GM15510 (cell line): ENCODE measurements around the gene PTTG2.

Experiments
- POLR2A ChIP-seq: IDR thresholded peaks from 3 replicates; pipeline ENCODE4 v1.6.1; 2011; ENCODE audit warnings: borderline replicate concordance; ENCODE audit not compliant: insufficient read length; ENCODE audit errors: extremely low read depth

Gene PTTG2

DNA sequence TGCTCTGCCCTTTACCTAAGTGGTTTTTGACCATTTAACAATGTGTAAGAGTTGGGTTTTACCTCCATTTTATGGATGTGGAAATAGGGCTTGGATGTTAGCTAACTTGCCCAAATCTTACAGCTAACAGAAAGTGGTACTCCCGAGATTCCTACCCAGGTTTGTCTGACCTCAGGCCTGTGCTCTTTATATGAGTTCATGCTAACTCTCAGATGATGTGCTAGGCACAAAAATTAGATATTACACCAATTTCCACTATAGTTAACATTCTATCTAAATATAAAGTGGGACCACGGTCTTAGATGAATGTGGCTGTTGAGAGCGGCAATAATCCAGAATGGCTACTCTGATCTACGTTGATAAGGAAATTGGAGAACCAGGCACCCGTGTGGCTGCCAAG is at the start of gene PTTG2:
PTTG2 (plus strand) TSS at position 301 of the 400 bp plus-strand sequence; CDS start at position 338, 37 bp downstream.
- TF ChIP-seq POLR2A = no peak

DNA sequence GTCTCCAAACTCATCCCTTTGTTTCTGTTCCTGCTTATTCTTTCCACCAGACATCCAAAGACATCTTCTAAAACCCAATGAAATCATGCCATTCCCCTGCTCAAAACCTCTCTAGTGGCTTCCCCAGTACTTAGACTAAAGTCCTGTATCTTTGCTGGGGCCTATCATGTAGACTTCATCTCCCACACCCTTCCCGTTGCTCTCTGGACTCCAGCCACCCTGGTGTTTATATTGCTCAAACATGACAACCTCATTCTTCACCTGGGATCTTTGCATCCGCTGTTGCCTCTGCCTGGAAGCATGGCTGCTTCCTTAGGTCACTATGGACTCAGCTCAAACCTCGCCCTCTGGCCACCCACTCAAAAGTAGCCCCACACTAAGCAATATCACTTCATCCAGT is 45.7 kb upstream of the PTTG2 start:
- TF ChIP-seq POLR2A = no peak

DNA sequence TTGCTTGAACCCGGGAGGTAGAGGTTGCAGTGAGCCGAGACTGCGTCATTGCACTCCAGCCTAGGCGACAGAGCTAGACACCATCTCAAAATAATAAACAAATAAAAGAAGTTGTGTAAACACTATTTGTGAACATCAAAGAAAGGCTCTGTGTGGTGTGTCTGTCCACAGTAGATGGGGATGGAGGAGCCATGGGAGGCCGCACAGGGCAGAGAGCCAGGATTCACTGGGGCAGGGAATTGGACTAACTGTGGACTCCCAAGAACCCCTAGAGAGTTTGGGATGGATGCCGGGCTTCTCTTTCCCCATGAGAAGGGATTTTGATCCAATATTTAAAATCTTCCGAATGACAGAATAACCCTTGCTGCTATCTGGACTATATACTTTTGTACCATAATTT is 42.8 kb upstream of the PTTG2 start:
- no peak for TF ChIP-seq POLR2A

DNA sequence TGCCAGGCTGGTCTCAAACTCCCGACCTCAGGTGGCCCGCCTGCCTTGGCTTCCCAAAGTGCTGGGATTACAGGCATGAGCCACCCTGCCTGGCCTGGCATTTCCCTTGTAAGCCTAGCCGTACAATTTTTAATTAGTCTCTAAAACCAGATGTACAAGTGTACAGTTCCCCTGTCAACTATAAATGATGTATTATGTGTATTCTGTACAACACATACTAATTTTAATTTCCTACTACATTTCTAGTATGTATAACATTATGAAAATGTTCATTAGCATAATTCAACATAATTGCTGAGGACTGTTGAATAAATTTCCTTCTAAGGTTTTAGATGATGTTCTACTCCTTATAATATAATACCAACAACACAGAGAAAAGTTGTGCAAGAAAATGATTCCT is 41.5 kb upstream of the PTTG2 start:
- TF ChIP-seq POLR2A = no peak

DNA sequence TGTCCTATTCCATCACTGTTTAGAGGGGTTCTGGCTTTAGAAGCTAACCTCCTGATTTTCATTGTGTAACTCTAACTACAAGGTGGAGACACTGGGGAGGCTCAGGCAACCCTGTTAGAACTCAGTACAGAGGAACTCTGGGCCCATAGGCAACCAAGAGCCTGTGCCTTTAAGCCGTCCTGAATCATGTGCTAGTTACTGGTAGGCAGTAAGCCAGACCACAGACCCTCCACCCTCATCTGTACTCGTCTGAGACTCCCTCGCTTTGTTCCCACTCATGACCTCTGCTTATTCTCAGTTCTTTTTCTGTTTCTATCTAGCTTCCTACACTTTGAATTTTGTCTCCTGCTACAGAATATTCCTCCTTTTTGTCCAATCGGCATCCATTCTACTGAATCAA is 37.9 kb upstream of the PTTG2 start:
- TF ChIP-seq POLR2A = no peak

DNA sequence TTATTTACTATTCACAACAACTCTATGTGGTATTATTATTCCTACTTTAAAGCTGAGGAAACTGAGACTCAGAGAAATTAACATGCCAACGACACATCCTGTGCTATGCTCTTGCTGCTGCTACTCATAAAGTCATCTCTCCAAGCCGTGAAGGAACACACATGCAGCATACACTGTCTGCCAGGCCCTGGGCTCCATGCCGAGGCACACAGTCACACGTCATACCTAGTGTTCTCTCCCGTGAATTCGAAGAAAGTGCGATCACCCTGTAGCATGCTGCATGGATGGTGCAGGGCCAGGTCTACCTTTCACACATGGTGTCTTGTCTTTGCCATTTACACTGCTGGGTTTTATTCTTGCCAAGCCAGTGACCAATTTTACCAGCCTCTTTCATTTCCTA is 35.3 kb upstream of the PTTG2 start:
- TF ChIP-seq POLR2A = no peak

DNA sequence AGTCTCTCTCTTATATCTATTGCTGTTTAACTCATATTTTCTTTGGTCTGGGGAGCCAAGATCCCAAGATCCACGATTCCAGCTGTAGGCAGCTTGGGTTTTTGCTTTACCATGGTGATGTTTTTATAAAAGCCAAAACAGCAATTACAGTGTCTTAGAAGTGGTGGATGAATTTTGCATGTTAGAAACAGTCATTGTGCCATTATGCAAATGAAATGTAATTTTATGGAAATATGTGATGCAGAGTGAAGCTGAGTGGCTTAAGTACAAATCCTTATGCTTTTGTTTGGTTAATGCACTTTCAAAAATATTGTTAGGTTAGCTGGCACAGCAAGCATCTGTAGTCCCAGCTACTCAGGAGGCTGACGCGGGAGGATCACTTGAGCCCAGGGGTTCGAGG is 32.8 kb upstream of the PTTG2 start:
- no peak for TF ChIP-seq POLR2A

DNA sequence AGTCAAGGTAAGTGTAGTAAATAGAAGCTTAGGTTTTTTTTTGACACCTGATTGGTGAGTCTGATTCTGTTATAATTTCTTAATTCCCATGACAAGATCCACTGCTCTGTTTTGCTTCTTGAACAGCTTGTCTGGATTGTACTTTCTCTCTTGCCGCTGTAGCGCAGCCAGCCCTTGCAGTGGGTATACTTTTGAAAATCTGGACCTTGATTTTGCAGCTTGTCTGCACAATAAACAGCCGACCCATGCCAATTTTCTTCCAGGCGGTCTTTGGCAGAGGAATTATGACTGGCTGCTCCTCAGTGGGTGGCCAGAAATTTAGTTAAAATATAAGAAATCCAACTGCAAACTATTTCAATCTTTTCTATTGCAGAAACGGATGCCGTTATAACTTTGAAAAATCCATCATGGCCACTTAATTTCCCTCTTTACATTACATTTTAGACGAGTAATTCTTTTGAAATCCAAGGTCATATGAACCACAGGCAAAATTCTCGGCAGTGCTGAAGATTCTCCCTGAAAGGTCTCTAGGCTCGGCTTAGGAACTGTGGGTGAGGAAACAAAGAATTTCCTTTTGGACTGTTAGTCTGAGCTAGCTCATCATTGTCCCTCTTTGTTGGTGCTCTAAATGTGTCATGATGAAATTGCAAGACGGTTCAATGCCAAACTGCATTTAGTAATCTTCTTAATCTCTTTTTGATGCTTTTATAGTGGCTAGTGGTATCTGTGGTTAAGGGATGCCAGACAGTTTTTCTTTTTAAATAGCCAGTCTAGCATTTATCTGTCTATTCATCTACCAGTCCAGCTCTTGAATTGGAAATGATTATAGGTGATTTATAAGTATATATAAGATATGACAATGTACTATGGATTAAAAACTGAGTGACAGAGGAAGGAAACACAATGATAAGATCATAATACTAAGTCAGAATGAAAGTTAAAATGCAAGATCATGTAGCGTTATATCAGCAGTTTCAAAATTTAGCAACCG is 31.5 kb upstream of the PTTG2 start:
- TF ChIP-seq POLR2A = no peak

DNA sequence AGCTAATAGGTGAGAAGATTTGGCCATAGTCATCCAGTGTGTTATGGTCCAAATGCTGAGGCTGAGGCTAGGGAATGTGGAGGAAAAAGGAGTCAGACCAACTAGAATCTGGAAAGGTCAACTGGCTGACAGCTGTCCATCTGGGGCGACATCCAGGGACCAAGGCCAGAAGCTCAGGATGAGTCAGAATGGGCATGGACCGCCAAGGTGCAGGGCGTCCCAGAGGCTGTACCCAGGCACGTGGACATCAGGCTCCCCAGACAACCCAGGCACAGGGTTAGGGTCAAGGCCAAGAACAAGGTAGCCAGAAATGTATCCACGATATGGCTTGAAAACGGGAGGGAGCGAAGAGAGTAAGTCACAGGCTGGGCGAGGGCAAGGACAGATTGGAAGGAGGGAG is 26.1 kb upstream of the PTTG2 start:
- TF ChIP-seq POLR2A = no peak

DNA sequence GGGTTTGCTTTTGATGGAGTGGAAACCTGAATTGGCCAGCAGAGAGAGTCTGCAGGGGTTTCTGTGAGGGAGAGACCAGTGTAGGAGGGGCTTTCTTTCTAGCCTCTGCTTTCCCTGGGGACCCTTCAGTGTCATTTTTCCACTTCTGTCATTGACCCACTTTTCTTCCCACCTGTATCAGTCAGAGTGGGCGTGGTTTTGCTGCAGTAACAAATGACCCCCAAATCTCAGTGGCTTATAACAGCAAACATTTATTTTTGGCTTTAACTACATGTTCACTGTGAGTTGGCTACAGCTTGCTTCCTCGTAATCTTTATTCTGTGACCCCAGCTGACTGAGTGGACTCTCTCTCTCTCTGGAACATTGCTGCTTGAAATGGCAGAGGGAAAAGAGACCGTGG is 25.6 kb upstream of the PTTG2 start:
- no peak for TF ChIP-seq POLR2A

DNA sequence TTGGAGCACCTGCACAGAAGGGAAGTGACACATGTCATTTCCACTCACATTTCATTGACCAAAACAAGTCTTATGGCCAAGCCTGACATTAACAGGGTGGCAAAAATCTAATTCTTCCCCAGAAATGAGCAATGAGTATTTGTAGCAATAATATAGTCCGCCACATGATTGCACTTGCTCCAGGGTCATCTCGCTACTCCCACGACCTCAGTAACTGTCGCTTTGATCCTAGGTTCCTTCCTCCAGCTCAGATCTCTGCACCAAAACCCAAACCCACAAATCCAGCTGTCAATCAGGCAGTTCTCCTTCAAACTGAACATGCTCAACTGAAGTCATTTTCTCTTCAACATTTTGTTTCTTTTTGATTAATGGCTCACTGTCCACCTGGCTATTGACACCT is 25.2 kb upstream of the PTTG2 start:
- TF ChIP-seq POLR2A = no peak

DNA sequence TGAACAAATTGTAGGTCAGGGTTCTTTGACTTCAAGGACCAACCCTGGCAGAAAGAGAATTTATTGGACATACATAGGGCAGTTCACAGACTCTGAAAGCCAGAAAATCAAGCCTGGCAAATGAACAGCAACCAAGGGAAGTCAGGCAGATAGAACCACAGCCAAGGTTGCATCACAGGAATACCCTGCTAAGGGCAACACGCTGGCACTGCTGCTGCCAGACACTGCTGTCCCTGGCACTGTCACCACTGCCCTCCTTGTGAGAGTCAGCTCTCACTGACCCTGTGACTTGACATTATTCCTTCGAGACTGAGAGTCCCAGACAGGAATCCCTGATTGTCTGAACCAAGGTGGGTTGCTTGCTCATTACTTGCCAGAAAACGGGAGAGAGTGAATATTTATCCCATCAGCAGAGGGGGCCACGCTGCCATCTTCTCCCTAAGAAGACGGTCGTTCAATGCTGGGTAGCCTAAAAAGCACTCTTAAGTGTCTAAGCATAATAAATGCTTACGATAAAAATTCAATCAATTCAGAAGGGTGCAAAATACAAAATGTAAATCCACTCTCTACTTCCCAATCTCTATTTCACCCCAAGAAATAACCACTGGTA is 23.2 kb upstream of the PTTG2 start:
- no peak for TF ChIP-seq POLR2A

DNA sequence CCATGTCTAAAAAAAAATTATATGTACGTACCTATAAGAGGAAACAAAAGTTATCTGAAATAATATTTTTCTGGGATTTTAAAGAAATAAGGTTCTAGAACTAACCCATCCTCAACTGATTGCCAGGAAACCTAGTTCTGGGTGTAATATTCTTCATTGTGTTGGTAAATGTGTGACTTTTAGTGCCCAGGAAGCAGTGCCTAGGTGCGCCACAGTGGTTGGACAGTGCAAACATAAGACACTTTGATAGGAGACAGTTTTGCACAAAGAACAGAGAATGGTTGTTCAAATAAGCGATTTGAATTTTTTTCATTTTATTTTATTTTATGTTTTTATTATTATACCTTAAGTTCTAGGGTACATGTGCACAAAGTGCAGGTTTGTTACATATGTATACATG is 22.0 kb upstream of the PTTG2 start:
- TF ChIP-seq POLR2A = no peak

DNA sequence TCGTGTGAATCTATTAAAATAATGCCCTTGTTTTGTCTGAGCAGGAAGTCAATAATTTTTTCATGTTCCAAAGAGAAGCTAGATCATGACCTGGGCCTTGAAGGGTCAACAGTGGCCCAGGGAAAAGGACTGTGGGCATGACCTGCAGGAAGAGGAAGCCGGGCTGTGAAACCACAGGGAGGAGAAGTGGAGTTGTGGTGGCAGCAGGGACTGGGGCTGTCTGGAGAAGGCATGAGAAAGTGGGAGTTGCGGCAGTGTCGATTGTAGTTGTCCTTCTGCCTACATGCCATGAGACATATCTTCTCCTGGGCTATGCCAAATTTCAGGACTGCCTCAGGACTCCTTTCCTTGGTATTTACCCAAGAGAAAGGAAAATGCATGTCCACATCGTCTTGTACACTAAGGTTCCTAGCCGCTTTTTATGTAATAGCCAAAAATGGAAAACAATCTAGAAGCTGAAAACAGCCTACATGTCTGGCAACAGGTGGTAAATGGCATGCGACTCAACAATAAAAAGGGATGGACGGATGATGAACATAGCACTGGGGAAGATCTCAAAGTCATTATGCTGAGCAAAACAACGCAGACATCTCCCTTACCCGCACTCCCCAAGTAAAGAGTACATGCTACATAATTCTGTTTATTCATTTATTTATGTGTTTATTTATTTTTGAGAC is 13.6 kb upstream of the PTTG2 start:
- TF ChIP-seq POLR2A = no peak

DNA sequence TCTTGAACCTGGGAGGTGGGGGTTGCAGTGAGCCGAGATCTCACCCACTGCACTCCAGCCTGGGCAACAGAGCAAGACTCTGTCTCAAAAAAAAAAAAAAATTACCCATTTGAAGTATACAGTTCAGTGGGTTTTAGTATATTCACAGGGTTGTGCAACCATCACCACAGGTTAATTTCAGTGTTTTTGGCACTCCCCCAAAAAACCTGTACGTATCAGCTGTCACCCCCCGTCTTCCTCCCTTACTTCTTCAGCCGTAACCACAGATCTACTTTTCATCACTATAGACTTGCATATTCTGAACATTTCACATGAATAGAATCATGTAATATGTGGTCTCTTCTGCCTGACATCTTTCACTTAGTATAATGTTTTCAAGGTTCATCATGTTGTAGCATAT is 11.7 kb upstream of the PTTG2 start:
- no peak for TF ChIP-seq POLR2A
